DMS53 (cell line): ENCODE data around the gene ZNF324.
"Not testable (repeated sequence)": the region's sequence is repeated elsewhere in the genome, so short reads cannot be mapped to it uniquely, and the experiment has no call there.

Experiments used
- DNase-seq: peaks from one replicate; lab custom pipeline; 2025; lab: John Stamatoyannopoulos, UW

ZNF324 gene

GRCh38 chr19:58466760-58467589 lies at the start of gene ZNF324:
ZNF324 (plus strand) TSS chr19:58467080; CDS start chr19:58469186, 2,106 bp downstream.
- peak; percentile 99 for DNase-seq

DNA sequence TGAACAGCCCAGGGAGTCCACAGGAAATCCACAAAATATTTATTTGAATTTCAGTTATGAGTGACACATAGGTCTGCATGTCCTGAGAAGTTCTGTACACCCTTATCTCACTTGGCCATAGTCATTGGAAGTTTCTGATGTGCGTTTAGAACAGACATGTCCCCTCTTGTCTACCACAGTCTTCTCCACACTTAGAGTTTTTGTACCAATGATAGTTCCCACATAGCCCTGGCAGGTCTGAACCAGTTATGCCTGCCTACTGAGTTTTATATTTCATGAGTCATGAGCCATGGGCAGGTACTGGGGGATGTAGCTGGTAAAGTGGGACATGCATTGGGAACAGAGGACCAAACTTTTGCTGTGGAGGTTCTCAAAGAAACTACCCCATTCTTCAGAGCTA lies 38.3 kb upstream of the ZNF324 start:
- no peak for DNase-seq

DNA sequence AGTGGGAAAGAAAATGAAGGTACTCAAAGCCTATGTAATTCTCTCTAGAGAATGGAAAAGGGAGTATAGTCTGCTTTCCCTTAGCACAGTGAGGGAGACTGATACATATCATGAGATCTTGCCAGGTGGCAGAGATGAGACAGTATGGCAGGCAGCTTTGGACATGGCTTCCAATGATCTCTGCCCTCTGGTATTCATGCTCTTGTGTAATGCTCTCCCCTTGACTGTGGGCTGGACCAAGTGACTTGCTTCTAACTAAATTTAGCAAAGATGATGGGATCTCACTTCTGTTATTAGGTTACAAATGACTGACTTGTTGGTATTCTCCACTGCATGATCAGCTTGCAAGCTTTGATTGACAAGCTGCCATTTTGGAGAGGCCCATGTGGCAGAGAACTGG lies 37.1 kb upstream of the ZNF324 start:
- no peak for DNase-seq

- DNase-seq: no peak
These were observed 32.7 kb upstream of the ZNF324 start for GRCh38 chr19:58434217-58434616.

- DNase-seq: peak; percentile 99
These were observed 27.0 kb upstream of the ZNF324 start, which contains the start of gene ZNF132 for GRCh38 chr19:58439576-58440554. ZNF132 (minus strand) TSS chr19:58440153; CDS start chr19:58439821, 332 bp downstream.

- no peak for DNase-seq
These were observed 26.3 kb upstream of the ZNF324 start for GRCh38 chr19:58440556-58440955.

DNA sequence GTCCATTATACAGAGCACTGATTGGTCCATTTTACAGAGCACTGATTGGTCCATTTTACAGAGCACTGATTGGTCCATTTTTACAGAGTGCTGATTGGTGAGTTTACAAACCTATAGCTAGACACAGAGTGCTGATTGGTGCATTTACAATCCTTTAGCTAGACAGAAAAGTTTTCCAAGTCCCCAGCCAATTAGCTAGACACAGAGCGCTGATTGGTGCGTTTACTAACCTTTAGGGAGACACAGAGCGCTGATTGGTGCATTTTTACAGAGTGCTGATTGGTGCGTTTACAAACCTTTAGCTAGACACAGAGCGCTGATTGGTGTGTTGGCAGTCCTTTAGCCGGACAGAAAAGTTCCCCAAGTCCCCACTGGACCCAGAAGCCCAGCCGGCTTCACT lies 23.9 kb upstream of the ZNF324 start:
- not testable (repeated sequence) for DNase-seq

DNA sequence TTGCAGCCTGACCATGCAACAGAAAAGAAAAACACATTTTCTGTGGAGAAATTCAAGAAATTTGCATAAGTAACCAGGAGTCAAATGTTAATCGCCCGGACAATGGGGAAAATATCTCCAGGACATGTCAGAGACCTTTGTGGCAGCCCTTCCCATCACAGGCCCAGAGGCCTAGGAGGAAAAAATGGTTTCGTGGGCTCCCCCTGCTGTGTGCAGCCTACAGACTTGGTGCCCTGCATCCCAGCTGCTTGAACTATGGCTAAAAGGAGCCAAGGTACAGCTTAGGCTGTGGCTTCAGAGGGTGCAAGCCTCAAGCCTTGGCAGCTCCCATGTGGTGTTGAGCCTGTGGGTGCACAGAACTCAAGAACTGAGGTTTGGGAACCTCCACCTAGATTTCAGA lies 18.0 kb upstream of the ZNF324 start:
- not testable (repeated sequence) for DNase-seq

- not testable (repeated sequence) for DNase-seq
These were observed 16.9 kb upstream of the ZNF324 start for GRCh38 chr19:58449980-58450379.

GRCh38 chr19:58450856-58451357 lies 16.0 kb upstream of the ZNF324 start:
- DNase-seq: no peak

- peak; percentile 98 for DNase-seq
These were observed 15.3 kb upstream of the ZNF324 start, which contains the start of gene ZNF324B for GRCh38 chr19:58451358-58452101. ZNF324B (plus strand) TSS chr19:58451622; CDS start chr19:58453702, 2,080 bp downstream.

GRCh38 chr19:58453743-58454142 lies 13.1 kb upstream of the ZNF324 start:
- DNase-seq: no peak

GRCh38 chr19:58455306-58455705 lies 11.6 kb upstream of the ZNF324 start:
- no peak for DNase-seq

DNA sequence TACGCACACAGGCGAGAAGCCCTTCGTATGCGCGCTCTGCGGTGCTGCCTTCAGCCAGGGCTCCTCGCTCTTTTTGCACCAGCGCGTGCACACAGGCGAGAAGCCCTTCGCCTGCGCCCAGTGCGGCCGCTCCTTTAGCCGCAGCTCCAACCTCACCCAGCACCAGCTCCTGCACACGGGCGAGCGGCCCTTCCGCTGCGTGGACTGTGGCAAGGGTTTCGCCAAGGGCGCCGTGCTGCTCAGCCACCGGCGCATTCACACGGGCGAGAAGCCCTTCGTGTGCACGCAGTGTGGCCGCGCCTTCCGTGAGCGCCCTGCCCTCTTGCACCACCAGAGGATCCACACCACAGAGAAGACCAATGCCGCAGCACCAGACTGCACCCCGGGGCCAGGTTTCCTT lies 10.8 kb upstream of the ZNF324 start:
- DNase-seq: no peak

GRCh38 chr19:58460039-58460438 lies 6.8 kb upstream of the ZNF324 start:
- DNase-seq: no peak

DNA sequence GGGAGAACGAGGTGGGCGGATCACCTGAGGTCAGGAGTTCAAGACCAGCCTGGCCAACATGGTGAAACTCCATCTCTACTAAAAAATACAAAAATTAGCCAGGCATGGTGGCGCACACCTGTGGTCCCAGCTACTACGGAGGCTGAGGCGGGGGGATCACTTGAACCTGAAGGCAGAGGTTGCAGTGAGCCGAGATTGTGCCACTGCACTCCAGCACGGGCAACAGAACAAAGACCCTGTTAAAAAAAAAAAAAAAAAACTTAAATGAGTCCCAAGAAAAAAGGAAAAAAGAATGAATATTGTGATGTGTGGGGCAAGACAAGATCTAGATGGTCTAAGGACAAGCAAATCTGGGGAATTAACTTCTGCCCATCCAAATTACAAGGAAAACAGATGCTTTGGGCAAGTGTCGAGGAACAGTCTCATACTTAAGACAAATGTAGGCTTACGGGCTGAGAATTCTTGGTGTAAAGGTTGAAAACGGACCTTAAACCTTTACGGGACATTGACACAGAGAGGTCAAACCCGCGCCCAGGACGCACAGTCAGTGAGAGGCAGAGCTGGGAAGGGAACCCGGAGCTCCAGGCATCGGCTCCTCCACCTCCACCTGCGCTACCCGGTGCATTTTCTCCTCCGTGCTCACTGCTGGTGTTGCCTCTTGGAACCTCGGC lies 656 bp upstream of the ZNF324 start:
- no peak for DNase-seq

GRCh38 chr19:58468216-58468839 lies 1.4 kb downstream of the ZNF324 start:
- DNase-seq: peak; percentile 27

GRCh38 chr19:58469241-58470013 lies 2.5 kb downstream of the ZNF324 start:
- no peak for DNase-seq

GRCh38 chr19:58470837-58471543 lies 4.1 kb downstream of the ZNF324 start:
- DNase-seq: not testable (repeated sequence)
